PC-3 (cell line): Measurements from ENCODE around the gene ITGAV.

Experiments used
- EZH2 ChIP-seq: fragments of 300-600 bp; sonication (generic); IDR thresholded peaks from one replicate; pipeline ENCODE4 v1.6.1; 2017; ENCODE audit warnings: antibody characterized with exemption, mild to moderate bottlenecking, low read length; ENCODE audit not compliant: unreplicated experiment
- TF ChIP-seq, protein P1 (sequence below): fragments of 300-600 bp; sonication (generic); conservative IDR thresholded peaks from 2 replicates; pipeline ENCODE4 v1.5.1; 2017; ENCODE audit warnings: antibody characterized with exemption, low read depth, mild to moderate bottlenecking, low read length

DNA sequence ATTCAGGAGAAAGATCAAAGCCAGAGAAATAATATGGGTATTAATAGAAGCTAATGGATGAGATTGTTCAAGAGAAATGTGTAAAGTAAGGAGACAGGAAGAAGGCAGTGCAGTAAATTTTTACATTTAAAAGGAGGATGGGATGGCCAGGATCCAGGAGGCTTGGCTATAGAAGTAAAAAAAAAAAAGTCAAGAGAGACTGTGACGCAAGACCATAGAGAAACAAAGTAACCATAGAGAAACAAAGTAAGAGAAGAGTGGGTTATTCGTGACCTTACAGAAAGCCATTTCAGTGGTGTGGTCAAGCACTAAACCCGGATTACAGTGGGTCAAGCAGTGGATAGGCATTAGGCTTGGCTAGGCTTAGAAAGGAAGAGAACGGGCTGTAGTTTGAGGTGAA is 93.5 kb downstream of the ITGAV start:
- TF ChIP-seq, protein P1, sequence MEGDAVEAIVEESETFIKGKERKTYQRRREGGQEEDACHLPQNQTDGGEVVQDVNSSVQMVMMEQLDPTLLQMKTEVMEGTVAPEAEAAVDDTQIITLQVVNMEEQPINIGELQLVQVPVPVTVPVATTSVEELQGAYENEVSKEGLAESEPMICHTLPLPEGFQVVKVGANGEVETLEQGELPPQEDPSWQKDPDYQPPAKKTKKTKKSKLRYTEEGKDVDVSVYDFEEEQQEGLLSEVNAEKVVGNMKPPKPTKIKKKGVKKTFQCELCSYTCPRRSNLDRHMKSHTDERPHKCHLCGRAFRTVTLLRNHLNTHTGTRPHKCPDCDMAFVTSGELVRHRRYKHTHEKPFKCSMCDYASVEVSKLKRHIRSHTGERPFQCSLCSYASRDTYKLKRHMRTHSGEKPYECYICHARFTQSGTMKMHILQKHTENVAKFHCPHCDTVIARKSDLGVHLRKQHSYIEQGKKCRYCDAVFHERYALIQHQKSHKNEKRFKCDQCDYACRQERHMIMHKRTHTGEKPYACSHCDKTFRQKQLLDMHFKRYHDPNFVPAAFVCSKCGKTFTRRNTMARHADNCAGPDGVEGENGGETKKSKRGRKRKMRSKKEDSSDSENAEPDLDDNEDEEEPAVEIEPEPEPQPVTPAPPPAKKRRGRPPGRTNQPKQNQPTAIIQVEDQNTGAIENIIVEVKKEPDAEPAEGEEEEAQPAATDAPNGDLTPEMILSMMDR = no peak
- TF ChIP-seq EZH2 = no peak
